WERI-Rb-1 (cell line): ENCODE measurements around the gene LAMA4.
A peak's percentile ranks its signal among the peaks of the same experiment; 100 is the strongest.

Source experiments
- DNase-seq: peaks from one replicate; pipeline ENCODE4 v3.0.0-alpha.2; 2020
- H3K27ac ChIP-seq: fragments of 250-450 bp; sonication (Bioruptor Pico); 2 replicates; pipeline ENCODE4 v1.5.1; 2020; ENCODE audit warnings: mild to moderate bottlenecking, moderate library complexity
- H3K27me3 ChIP-seq: fragments of 250-450 bp; sonication (Bioruptor Pico); 2 replicates; pipeline ENCODE4 v1.5.1; 2021; ENCODE audit warnings: mild to moderate bottlenecking, low read depth, moderate library complexity; ENCODE audit not compliant: insufficient read depth, severe bottlenecking
- H3K36me3 ChIP-seq: fragments of 250-450 bp; sonication (Bioruptor Pico); 2 replicates; pipeline ENCODE4 v1.5.1; 2020; ENCODE audit warnings: mild to moderate bottlenecking, moderate library complexity
- H3K4me3 ChIP-seq: 2 replicates; pipeline ENCODE4 v1.5.1; 2011; ENCODE audit warnings: low read depth, mild to moderate bottlenecking, control low read depth, low read length
- H3K9me3 ChIP-seq: fragments of 250-450 bp; sonication (Bioruptor Pico); 2 replicates; pipeline ENCODE4 v1.5.1; 2021; ENCODE audit warnings: mild to moderate bottlenecking, moderate library complexity; ENCODE audit not compliant: severe bottlenecking
- CTCF ChIP-seq: IDR thresholded peaks from 2 replicates; pipeline ENCODE4 v1.5.1; 2011; ENCODE audit warnings: low read depth, mild to moderate bottlenecking, control low read depth, inconsistent platforms, low read length

The LAMA4 gene

GRCh38 chr6:112298021-112298745 is 43.8 kb upstream of the LAMA4 start:
- Histone ChIP-seq H3K9me3 (no peaks in the 10 kb centered on the region), H3K27ac (no peak overlapping the region), H3K27me3 (no peaks in the 10 kb centered on the region), H3K4me3 (no peak overlapping the region), H3K36me3 (no peaks in the 10 kb centered on the region)
- no peak for TF ChIP-seq CTCF
- DNase-seq, result no peak

GRCh38 chr6:112296694-112297093 is 42.3 kb upstream of the LAMA4 start:
- no peaks in the 10 kb centered on the region for H3K36me3 ChIP-seq
- TF ChIP-seq CTCF, result no peak
- no peaks in the 10 kb centered on the region for H3K9me3 ChIP-seq
- no peak overlapping the region for H3K27ac ChIP-seq
- DNase-seq, result no peak
- no peaks in the 10 kb centered on the region for H3K27me3 ChIP-seq
- no peak overlapping the region for H3K4me3 ChIP-seq

GRCh38 chr6:112296122-112296521 is 41.8 kb upstream of the LAMA4 start:
- DNase-seq, result peak; percentile 24
- H3K9me3 ChIP-seq, result no peaks in the 10 kb centered on the region
- H3K4me3 ChIP-seq, result no peak overlapping the region
- peak; percentile 68 for TF ChIP-seq CTCF
- H3K27ac ChIP-seq, result no peak overlapping the region
- H3K27me3 ChIP-seq, result no peaks in the 10 kb centered on the region
- no peaks in the 10 kb centered on the region for H3K36me3 ChIP-seq

GRCh38 chr6:112291161-112291762 is 36.9 kb upstream of the LAMA4 start:
- Histone ChIP-seq H3K27me3 (peaks cover 3% of the 10 kb centered on the region), H3K9me3 (no peaks in the 10 kb centered on the region), H3K4me3 (no peak overlapping the region), H3K36me3 (no peaks in the 10 kb centered on the region), H3K27ac (no peak overlapping the region)
- no peak for TF ChIP-seq CTCF
- DNase-seq, result no peak

GRCh38 chr6:112289038-112289566 is 34.7 kb upstream of the LAMA4 start:
- Histone ChIP-seq H3K9me3 (no peaks in the 10 kb centered on the region), H3K36me3 (no peaks in the 10 kb centered on the region), H3K27ac (no peak overlapping the region), H3K4me3 (no peak overlapping the region), H3K27me3 (peaks cover 3% of the 10 kb centered on the region)
- no peak for DNase-seq
- no peak for TF ChIP-seq CTCF

- no peak overlapping the region for H3K27ac ChIP-seq
- TF ChIP-seq CTCF, result no peak
- H3K9me3 ChIP-seq, result no peaks in the 10 kb centered on the region
- no peak overlapping the region for H3K4me3 ChIP-seq
- H3K27me3 ChIP-seq, result peaks cover 3% of the 10 kb centered on the region
- DNase-seq, result no peak
- H3K36me3 ChIP-seq, result no peaks in the 10 kb centered on the region
Measured at GRCh38 chr6:112288475-112288874, 34.1 kb upstream of the LAMA4 start.
